Retinal pigment epithelial cell (primary cell): ENCODE measurements around the gene PTGER3.

Experiments used
- DNase-seq: peaks from one replicate; pipeline ENCODE4 v3.0.0-alpha.2; 2010; ENCODE audit warnings: low read depth
- H3K4me3 ChIP-seq: 2 replicates; pipeline ENCODE4 v1.5.1; 2011; ENCODE audit warnings: mild to moderate bottlenecking, low read length, control low read depth, moderate library complexity
- CTCF ChIP-seq: conservative IDR thresholded peaks from 2 replicates; pipeline ENCODE4 v1.5.1; 2011; ENCODE audit warnings: low read depth, low read length, control low read depth, inconsistent platforms

The PTGER3 gene

GRCh38 chr1:71041806-71042205 is 5.8 kb downstream of the PTGER3 start:
- DNase-seq: no peak
- H3K4me3 ChIP-seq: no peak overlapping the region
- no peak for TF ChIP-seq CTCF

- DNase-seq: no peak
- no peak overlapping the region for H3K4me3 ChIP-seq
- TF ChIP-seq CTCF: no peak
Observed at GRCh38 chr1:71039661-71040262, 7.9 kb downstream of the PTGER3 start.

GRCh38 chr1:71038942-71039341 is 8.7 kb downstream of the PTGER3 start:
- no peak for TF ChIP-seq CTCF
- no peak for DNase-seq
- H3K4me3 ChIP-seq: no peak overlapping the region

- no peak overlapping the region for H3K4me3 ChIP-seq
- no peak for TF ChIP-seq CTCF
- no peak for DNase-seq
Observed at GRCh38 chr1:71037829-71038620, 9.6 kb downstream of the PTGER3 start.

- H3K4me3 ChIP-seq: no peak overlapping the region
- DNase-seq: no peak
- no peak for TF ChIP-seq CTCF
Observed at GRCh38 chr1:71037066-71037465, 10.6 kb downstream of the PTGER3 start.

GRCh38 chr1:71033136-71033535 is 14.5 kb downstream of the PTGER3 start:
- no peak for DNase-seq
- H3K4me3 ChIP-seq: no peak overlapping the region
- TF ChIP-seq CTCF: no peak

GRCh38 chr1:71031426-71031825 is 16.2 kb downstream of the PTGER3 start:
- H3K4me3 ChIP-seq: no peak overlapping the region
- no peak for DNase-seq
- no peak for TF ChIP-seq CTCF
